PFSK-1 (cell line): ENCODE measurements around the gene CTU2.

ENCODE experiments used
- FOXP2 ChIP-seq: optimal IDR thresholded peaks from 2 replicates; pipeline ENCODE3; 2011; ENCODE audit warnings: borderline replicate concordance, control low read depth, inconsistent platforms; ENCODE audit not compliant: insufficient read depth; ENCODE audit errors: extremely low read length, extremely low read depth
- POLR2AphosphoS5 ChIP-seq: IDR thresholded peaks from 2 replicates; pipeline ENCODE4 v1.6.1; 2012; ENCODE audit warnings: low read depth, mild to moderate bottlenecking, control low read depth, low read length, moderate library complexity
- REST ChIP-seq, 2 experiments: IDR thresholded peaks; 2 replicates each; pipeline versions ENCODE4 v1.6.1 to v1.8.0; 2011 to 2012; ENCODE audit warnings: low read depth in 2 of 2, low read length in 2 of 2, control low read depth in 1 of 2, inconsistent platforms in 1 of 2, mild to moderate bottlenecking in 1 of 2, moderate library complexity in 1 of 2; ENCODE audit not compliant: insufficient read depth in 1 of 2
- SIN3A ChIP-seq: IDR thresholded peaks from 2 replicates; pipeline ENCODE4 v1.6.1; 2012; ENCODE audit warnings: mild to moderate bottlenecking, low read length, moderate library complexity, borderline replicate concordance; ENCODE audit not compliant: insufficient read depth
- TAF1 ChIP-seq: IDR thresholded peaks from 2 replicates; pipeline ENCODE4 v1.6.1; 2012; ENCODE audit warnings: low read length, control low read depth, borderline replicate concordance; ENCODE audit not compliant: insufficient read depth

CTU2 gene

GRCh38 chr16:88662222-88662842 is 44.0 kb upstream of the CTU2 start:
- TF ChIP-seq SIN3A = no peak

- TF ChIP-seq REST (IDR thresholded peaks at IDR 0.05; ENCODE audit: insufficient read depth in 1 of 2, low read depth in 2 of 2, low read length in 2 of 2) = 0 out of 4 replicates have a peak, but pooled peaks of 1 of the 2 experiments have one; percentile 26
- peak; percentile 45; the same call in 1 of the 2 replicates for TF ChIP-seq TAF1
- peak; percentile 85 for TF ChIP-seq POLR2AphosphoS5
- TF ChIP-seq FOXP2 = peak; percentile 66
- 0 out of 2 replicates have a peak, but pooled peaks have one; percentile 25 for TF ChIP-seq SIN3A
These were observed 43.3 kb upstream of the CTU2 start, which contains the start of gene MVD for GRCh38 chr16:88662843-88663606. TSS of gene MVD (minus strand) at chr16:88663091. CDS start at chr16:88663080, 11 bp downstream.

GRCh38 chr16:88665148-88665547 is 41.2 kb upstream of the CTU2 start:
- TF ChIP-seq POLR2AphosphoS5 (no peak), FOXP2 (no peak), SIN3A (no peak)

- TF ChIP-seq TAF1 = no peak
- no peak for TF ChIP-seq POLR2AphosphoS5
- no peak for TF ChIP-seq FOXP2
- TF ChIP-seq REST (IDR thresholded peaks at IDR 0.05; ENCODE audit: insufficient read depth in 1 of 2, low read depth in 2 of 2, low read length in 2 of 2) = no peak
- no peak for TF ChIP-seq SIN3A
These were observed 40.7 kb upstream of the CTU2 start for GRCh38 chr16:88665570-88665969.

GRCh38 chr16:88667461-88667860 is 38.8 kb upstream of the CTU2 start:
- peak; percentile 70 for TF ChIP-seq FOXP2
- TF ChIP-seq SIN3A = no peak

GRCh38 chr16:88669980-88670379 is 36.3 kb upstream of the CTU2 start:
- TF ChIP-seq FOXP2 (no peak), SIN3A (no peak), TAF1 (no peak), POLR2AphosphoS5 (no peak), REST (IDR thresholded peaks at IDR 0.05; ENCODE audit: insufficient read depth in 1 of 2, low read depth in 2 of 2, low read length in 2 of 2) (no peak)
